Neural crest cell (in vitro differentiated cells): ENCODE data around the gene HTR4. TPM values are rescaled to one million over a fixed set of nuclear protein-coding genes. Genes with fewer than 3 reads are reported as not detected.

ENCODE experiments used
- DNase-seq: peaks from one replicate; pipeline ENCODE4 v3.0.0; 2021; ENCODE audit warnings: low read depth, mixed read lengths, low spot score
- H3K27ac Mint-ChIP-seq: one replicate; pipeline ENCODE4 v1.8.0; 2021; ENCODE audit warnings: mild to moderate bottlenecking, mixed read lengths; ENCODE audit not compliant: unreplicated experiment
- H3K27me3 Mint-ChIP-seq: 2 replicates; pipeline ENCODE4 v1.8.0; 2021; ENCODE audit warnings: low read depth, mild to moderate bottlenecking, mixed read lengths
- H3K36me3 Mint-ChIP-seq: 2 replicates; pipeline ENCODE4 v1.8.0; 2021; ENCODE audit warnings: low read depth, mild to moderate bottlenecking, mixed read lengths
- H3K4me1 Mint-ChIP-seq: 2 replicates; pipeline ENCODE4 v1.8.0; 2021; ENCODE audit warnings: mixed read lengths
- H3K4me3 Mint-ChIP-seq: one replicate; pipeline ENCODE4 v1.8.0; 2021; ENCODE audit warnings: mild to moderate bottlenecking, mixed read lengths
- H3K9me3 Mint-ChIP-seq: 2 replicates; pipeline ENCODE4 v1.8.0; 2021; ENCODE audit warnings: mixed read lengths
- total RNA-seq: library from RNA; stranded (reverse); gene quantifications from 2 replicates; pipeline ENCODE4 v1.2.1, GENCODE V29; 2021
- TF ChIP-seq, protein P1 (sequence below): fragments of 200-600 bp; sonication (generic); conservative IDR thresholded peaks from 2 replicates; pipeline ENCODE4 v1.5.0; 2021; ENCODE audit warnings: antibody characterized with exemption, mild to moderate bottlenecking

The HTR4 gene
- total RNA-seq, 1 donor from 2014 or later = not detected

GRCh38 chr5:148640471-148640870, 13.9 kb downstream of the HTR4 start:
- Mint-ChIP-seq H3K9me3 (peaks cover 3% of the 10 kb centered on the region), H3K27me3 (peaks cover 30% of the 10 kb centered on the region), H3K27ac (no peak overlapping the region), H3K4me3 (no peak overlapping the region), H3K4me1 (no peaks in the 10 kb centered on the region), H3K36me3 (no peaks in the 10 kb centered on the region)
- TF ChIP-seq, protein P1, sequence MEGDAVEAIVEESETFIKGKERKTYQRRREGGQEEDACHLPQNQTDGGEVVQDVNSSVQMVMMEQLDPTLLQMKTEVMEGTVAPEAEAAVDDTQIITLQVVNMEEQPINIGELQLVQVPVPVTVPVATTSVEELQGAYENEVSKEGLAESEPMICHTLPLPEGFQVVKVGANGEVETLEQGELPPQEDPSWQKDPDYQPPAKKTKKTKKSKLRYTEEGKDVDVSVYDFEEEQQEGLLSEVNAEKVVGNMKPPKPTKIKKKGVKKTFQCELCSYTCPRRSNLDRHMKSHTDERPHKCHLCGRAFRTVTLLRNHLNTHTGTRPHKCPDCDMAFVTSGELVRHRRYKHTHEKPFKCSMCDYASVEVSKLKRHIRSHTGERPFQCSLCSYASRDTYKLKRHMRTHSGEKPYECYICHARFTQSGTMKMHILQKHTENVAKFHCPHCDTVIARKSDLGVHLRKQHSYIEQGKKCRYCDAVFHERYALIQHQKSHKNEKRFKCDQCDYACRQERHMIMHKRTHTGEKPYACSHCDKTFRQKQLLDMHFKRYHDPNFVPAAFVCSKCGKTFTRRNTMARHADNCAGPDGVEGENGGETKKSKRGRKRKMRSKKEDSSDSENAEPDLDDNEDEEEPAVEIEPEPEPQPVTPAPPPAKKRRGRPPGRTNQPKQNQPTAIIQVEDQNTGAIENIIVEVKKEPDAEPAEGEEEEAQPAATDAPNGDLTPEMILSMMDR = no peak
- no peak for DNase-seq

GRCh38 chr5:148639081-148639480, 15.2 kb downstream of the HTR4 start:
- Mint-ChIP-seq H3K4me1 (no peaks in the 10 kb centered on the region), H3K9me3 (peaks cover 3% of the 10 kb centered on the region), H3K27ac (no peak overlapping the region), H3K27me3 (peaks cover 21% of the 10 kb centered on the region), H3K4me3 (no peak overlapping the region), H3K36me3 (no peaks in the 10 kb centered on the region)
- no peak for DNase-seq
- TF ChIP-seq, protein P1 = no peak

- no peak overlapping the region for H3K4me3 Mint-ChIP-seq
- H3K4me1 Mint-ChIP-seq = no peaks in the 10 kb centered on the region
- TF ChIP-seq, protein P1 = no peak
- peaks cover 3% of the 10 kb centered on the region for H3K9me3 Mint-ChIP-seq
- H3K36me3 Mint-ChIP-seq = no peaks in the 10 kb centered on the region
- H3K27me3 Mint-ChIP-seq = peaks cover 3% of the 10 kb centered on the region
- no peak overlapping the region for H3K27ac Mint-ChIP-seq
- no peak for DNase-seq
Observed at GRCh38 chr5:148636353-148636752, 18.0 kb downstream of the HTR4 start.

GRCh38 chr5:148635321-148636083, 18.8 kb downstream of the HTR4 start:
- Mint-ChIP-seq H3K4me3 (no peak overlapping the region), H3K9me3 (peaks cover 3% of the 10 kb centered on the region)

GRCh38 chr5:148633067-148633377, 21.3 kb downstream of the HTR4 start:
- Mint-ChIP-seq H3K27me3 (no peaks in the 10 kb centered on the region), H3K27ac (no peak overlapping the region), H3K9me3 (no peaks in the 10 kb centered on the region), H3K36me3 (no peaks in the 10 kb centered on the region), H3K4me1 (no peaks in the 10 kb centered on the region), H3K4me3 (no peak overlapping the region)
- TF ChIP-seq, protein P1 = no peak
- DNase-seq = no peak

More at GRCh38 chr5:148635321-148636083, 18.8 kb downstream of the HTR4 start:
- Mint-ChIP-seq H3K36me3 (no peaks in the 10 kb centered on the region), H3K27ac (no peak overlapping the region), H3K4me1 (no peaks in the 10 kb centered on the region), H3K27me3 (no peaks in the 10 kb centered on the region)
- DNase-seq = no peak
- TF ChIP-seq, protein P1 = no peak
